Astrocyte (in vitro differentiated cells and primary cell): ENCODE data around the gene NCAPG2. TPM values are rescaled to one million over a fixed set of nuclear protein-coding genes. Genes with fewer than 3 reads are reported as not detected.

Experiments
- DNase-seq: peaks from one replicate; pipeline ENCODE4 v3.0.0-alpha.2; 2010; ENCODE audit warnings: low read depth
- FAIRE-seq: peaks from 2 replicates; lab custom pipeline; 2011; peaks lifted over from hg19 to GRCh38; lab: Jason Lieb, UNC
- H2AFZ ChIP-seq: 2 replicates; pipeline ENCODE4 v1.6.0; 2012; ENCODE audit warnings: low read depth, low read length, inconsistent platforms
- H3K27ac ChIP-seq: 2 replicates; pipeline ENCODE4 v1.5.1; 2011; ENCODE audit warnings: low read depth, low read length, inconsistent platforms
- H3K27me3 ChIP-seq: 2 replicates; pipeline ENCODE4 v1.6.0; 2011; ENCODE audit warnings: low read length, inconsistent platforms; ENCODE audit not compliant: insufficient read depth
- H3K36me3 ChIP-seq: 2 replicates; pipeline ENCODE4 v1.5.1; 2011; ENCODE audit warnings: low read length, inconsistent platforms; ENCODE audit not compliant: insufficient read depth
- H3K4me1 ChIP-seq: 2 replicates; pipeline ENCODE4 v1.5.1; 2011; ENCODE audit warnings: low read length, inconsistent platforms; ENCODE audit not compliant: insufficient read depth
- H3K4me2 ChIP-seq: 2 replicates; pipeline ENCODE4 v1.6.0; 2012; ENCODE audit warnings: low read length, inconsistent platforms
- H3K4me3 ChIP-seq: 2 replicates; pipeline ENCODE4 v1.5.1; 2011; ENCODE audit warnings: low read depth, mild to moderate bottlenecking, low read length, inconsistent platforms; ENCODE audit not compliant: insufficient read depth
- H3K79me2 ChIP-seq: 2 replicates; pipeline ENCODE4 v1.6.0; 2012; ENCODE audit warnings: mild to moderate bottlenecking, low read length, inconsistent platforms; ENCODE audit not compliant: insufficient read depth
- H3K9ac ChIP-seq: 2 replicates; pipeline ENCODE4 v1.6.0; 2012; ENCODE audit warnings: mild to moderate bottlenecking, low read length, inconsistent platforms
- H3K9me3 ChIP-seq: 2 replicates; pipeline ENCODE4 v1.5.1; 2012; ENCODE audit warnings: low read depth, mild to moderate bottlenecking, low read length, inconsistent platforms; ENCODE audit not compliant: insufficient read depth
- H4K20me1 ChIP-seq: 2 replicates; pipeline ENCODE4 v1.6.0; 2012; ENCODE audit warnings: low read length, inconsistent platforms; ENCODE audit not compliant: insufficient read depth
- H3K27ac Mint-ChIP-seq: one replicate; pipeline ENCODE4 v1.8.0; 2021; ENCODE audit warnings: mild to moderate bottlenecking, mixed read lengths; ENCODE audit not compliant: unreplicated experiment
- H3K27me3 Mint-ChIP-seq: one replicate; pipeline ENCODE4 v1.8.0; 2021; ENCODE audit warnings: low read depth, mixed read lengths; ENCODE audit not compliant: unreplicated experiment
- H3K36me3 Mint-ChIP-seq: one replicate; pipeline ENCODE4 v1.8.0; 2021; ENCODE audit warnings: low read depth, mixed read lengths; ENCODE audit not compliant: unreplicated experiment
- H3K4me1 Mint-ChIP-seq: one replicate; pipeline ENCODE4 v1.8.0; 2021; ENCODE audit warnings: low read depth, mixed read lengths; ENCODE audit not compliant: unreplicated experiment
- H3K4me3 Mint-ChIP-seq: one replicate; pipeline ENCODE4 v1.8.0; 2021; ENCODE audit warnings: mild to moderate bottlenecking, moderate library complexity, mixed read lengths; ENCODE audit not compliant: unreplicated experiment
- H3K9me3 Mint-ChIP-seq: one replicate; pipeline ENCODE4 v1.8.0; 2021; ENCODE audit warnings: mild to moderate bottlenecking, mixed read lengths; ENCODE audit not compliant: unreplicated experiment
- CTCF ChIP-seq: IDR thresholded peaks from 2 replicates; pipeline ENCODE4 v1.5.1; 2011; ENCODE audit warnings: low read depth, mild to moderate bottlenecking, inconsistent platforms, low read length, moderate library complexity; ENCODE audit not compliant: insufficient read depth
- EZH2 ChIP-seq: IDR thresholded peaks from 2 replicates; pipeline ENCODE4 v1.6.1; 2012; ENCODE audit warnings: mild to moderate bottlenecking, low read length, inconsistent platforms; ENCODE audit not compliant: insufficient read depth
- total RNA-seq: library from RNA; stranded (reverse); gene quantifications from 2 replicates; pipeline ENCODE4 v1.2.1, GENCODE V29; 2021

Gene NCAPG2
- total RNA-seq, 1 donor from 2014 or later = 9.6 TPM

DNA sequence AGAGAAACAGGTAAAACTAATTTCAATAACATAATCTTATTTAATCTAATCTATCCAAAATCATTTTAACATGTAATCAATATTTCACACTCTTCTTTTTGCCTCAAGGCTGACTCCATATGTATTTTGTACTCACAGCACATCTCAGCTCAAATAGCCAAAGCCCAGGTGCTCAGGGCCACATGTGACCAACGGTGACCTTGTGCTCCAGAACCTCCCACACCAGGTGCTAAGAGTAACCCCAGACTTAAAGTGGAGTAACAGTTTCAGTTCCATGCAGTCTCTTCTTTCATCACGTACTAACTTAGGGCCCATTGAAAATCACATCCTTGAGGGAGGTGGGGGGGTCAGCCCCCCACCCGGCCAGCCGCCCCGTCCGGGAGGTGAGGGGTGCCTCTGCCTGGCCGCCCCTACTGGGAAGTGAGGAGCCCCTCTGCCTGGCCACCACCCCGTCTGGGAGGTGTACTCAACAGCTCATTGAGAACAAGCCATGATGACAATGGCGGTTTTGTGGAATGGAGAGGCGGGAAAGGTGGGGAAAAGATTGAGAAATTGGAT is 47.3 kb downstream of the NCAPG2 start:
- Histone ChIP-seq H3K36me3 (peaks cover 6% of the 10 kb centered on the region), H3K9me3 (no peaks in the 10 kb centered on the region), H3K4me1 (no peaks in the 10 kb centered on the region), H4K20me1 (no peaks in the 10 kb centered on the region), H3K27ac (no peak overlapping the region), H3K79me2 (no peaks in the 10 kb centered on the region), H3K4me2 (no peak overlapping the region), H3K27me3 (no peaks in the 10 kb centered on the region), H3K9ac (no peak overlapping the region), H3K4me3 (no peak overlapping the region), H2AFZ (no peak overlapping the region)
- Mint-ChIP-seq H3K27me3 (no peaks in the 10 kb centered on the region), H3K36me3 (no peaks in the 10 kb centered on the region), H3K4me1 (no peaks in the 10 kb centered on the region), H3K9me3 (no peaks in the 10 kb centered on the region), H3K4me3 (no peak overlapping the region), H3K27ac (no peak overlapping the region)
- no peak for TF ChIP-seq EZH2
- no peak for TF ChIP-seq CTCF
- DNase-seq (no peak), FAIRE-seq (no peak)

DNA sequence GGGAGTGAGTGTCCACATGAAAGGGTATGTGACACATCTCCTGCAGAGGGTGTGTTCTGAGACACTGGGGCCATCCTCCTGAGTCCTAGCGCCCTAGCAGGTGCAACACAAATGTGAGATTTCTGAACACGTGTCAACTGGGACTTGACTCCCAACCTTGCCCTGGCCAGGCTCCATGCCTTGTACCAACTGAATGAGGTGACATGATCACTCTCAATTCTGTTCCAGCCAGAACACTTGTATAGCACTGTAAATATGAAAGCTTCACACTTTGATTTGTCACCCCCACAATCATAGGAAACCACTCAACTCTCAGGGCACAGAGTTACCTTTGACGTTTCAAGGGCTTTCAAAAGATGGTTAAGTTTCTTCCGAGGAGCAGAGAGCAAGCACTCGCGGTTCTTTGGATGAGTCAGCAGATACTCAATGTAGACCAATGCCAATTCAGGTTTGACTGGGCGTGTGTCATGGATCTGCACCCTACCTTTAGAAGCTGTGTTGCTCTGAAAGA is 48.6 kb downstream of the NCAPG2 start:
- peaks cover 6% of the 10 kb centered on the region for H3K36me3 ChIP-seq
- no peaks in the 10 kb centered on the region for H3K36me3 Mint-ChIP-seq

More for the DNA sequence above, 48.6 kb downstream of the NCAPG2 start:
- Mint-ChIP-seq H3K27me3 (no peaks in the 10 kb centered on the region), H3K4me3 (no peak overlapping the region), H3K9me3 (no peaks in the 10 kb centered on the region), H3K27ac (no peak overlapping the region), H3K4me1 (peaks cover 7% of the 10 kb centered on the region)
- TF ChIP-seq EZH2 (no peak), CTCF (no peak)
- Histone ChIP-seq H3K27me3 (no peaks in the 10 kb centered on the region), H3K9me3 (no peaks in the 10 kb centered on the region), H4K20me1 (no peaks in the 10 kb centered on the region), H3K9ac (no peak overlapping the region), H2AFZ (no peak overlapping the region), H3K4me2 (no peak overlapping the region), H3K79me2 (no peaks in the 10 kb centered on the region), H3K4me1 (peaks cover 6% of the 10 kb centered on the region), H3K27ac (no peak overlapping the region), H3K4me3 (no peak overlapping the region)
- DNase-seq (peak; percentile 11), FAIRE-seq (no peak)
